HG02970 (cell line): ENCODE measurements around the gene ACTRT3.
"Not testable (repeated sequence)": the region's sequence is repeated elsewhere in the genome, so short reads cannot be mapped to it uniquely, and the experiment has no call there.

Experiments
- ATAC-seq: cut with Tn5 transposase; IDR thresholded peaks from one replicate; pipeline ENCODE4 v1.9.1; 2021; ENCODE audit warnings: mild to moderate bottlenecking, moderate library complexity, moderate number of reproducible peaks; ENCODE audit not compliant: unreplicated experiment, low FRiP score

The ACTRT3 gene

DNA sequence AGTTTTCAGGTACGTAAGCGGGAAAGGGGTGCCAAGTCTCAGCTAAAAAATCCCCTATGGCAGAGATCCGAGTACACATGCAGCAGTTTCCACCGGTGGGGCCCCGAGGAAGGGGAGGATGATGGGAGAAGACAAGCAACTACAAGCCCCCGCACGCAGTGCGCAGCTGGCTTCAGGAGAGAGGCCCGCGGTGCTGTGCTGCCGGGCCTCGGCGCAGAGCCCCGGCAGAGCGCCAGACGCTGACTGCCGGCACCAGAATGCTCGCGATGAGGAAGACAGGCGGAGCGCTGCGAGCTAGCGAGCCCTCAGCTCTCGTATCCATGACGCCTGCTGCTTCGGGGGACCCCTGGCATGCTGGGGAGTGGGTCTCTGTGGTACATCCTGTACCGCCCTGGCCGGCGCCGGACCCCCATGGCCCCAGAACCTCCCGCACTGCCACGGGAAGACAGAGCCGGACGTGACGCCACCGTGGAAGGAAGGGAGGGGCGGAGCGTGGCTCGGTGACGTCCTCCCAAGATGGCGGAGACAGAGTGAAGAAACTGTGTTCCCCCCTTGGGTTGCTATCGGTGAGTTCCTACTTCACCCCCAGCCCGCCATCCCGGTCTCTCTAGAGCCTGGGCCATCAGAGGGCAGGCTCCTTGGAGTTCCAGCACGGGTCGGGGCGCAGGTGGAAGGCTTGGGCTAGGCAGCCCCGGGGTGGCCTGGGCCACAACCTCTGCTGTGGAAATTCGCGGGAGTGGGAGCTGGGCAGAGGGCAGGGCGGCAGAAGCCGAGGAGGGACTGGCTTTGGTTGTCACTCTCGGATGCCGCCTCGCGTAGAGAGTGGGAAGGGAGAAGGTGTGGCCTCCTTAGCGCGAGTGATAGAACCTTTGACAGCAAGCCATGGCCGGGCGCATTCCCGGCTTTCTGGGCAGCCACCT lies 3.8 kb upstream of the ACTRT3 start, which contains the start of gene MYNN:
MYNN (plus strand) TSS at position 500 of the 920 bp plus-strand sequence. CDS start 900 bp downstream, outside the sequence.
- ATAC-seq, result peak; percentile 78

DNA sequence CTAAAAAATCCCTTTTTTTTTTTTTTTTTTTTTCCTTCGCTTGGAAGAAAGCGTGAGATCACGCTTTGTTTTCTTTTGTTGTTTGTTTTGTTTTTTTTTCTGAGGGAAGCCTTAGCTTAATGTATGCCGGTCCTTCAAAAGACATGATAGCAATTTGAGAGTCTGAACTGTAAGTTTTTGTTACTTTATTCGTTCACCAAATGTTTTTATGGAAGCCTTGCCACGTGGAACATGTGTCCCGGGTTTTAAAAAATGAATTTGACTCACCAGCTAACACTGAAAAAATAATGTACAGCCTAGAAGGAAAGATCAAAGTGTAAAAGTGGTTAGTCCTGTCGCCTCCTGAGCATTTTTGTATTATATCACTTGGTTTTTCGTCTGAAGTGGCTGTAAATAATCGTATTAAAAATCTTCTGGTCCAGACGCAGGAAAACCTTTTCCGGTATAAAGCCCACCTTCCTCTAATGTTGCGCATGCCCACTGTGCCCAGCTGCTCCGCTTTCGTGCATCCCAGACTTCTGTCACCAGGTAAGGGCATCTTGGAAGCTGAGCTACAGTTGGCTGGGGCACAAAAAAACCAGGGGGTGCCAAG lies 3.0 kb upstream of the ACTRT3 start:
- peak; percentile 16 for ATAC-seq

DNA sequence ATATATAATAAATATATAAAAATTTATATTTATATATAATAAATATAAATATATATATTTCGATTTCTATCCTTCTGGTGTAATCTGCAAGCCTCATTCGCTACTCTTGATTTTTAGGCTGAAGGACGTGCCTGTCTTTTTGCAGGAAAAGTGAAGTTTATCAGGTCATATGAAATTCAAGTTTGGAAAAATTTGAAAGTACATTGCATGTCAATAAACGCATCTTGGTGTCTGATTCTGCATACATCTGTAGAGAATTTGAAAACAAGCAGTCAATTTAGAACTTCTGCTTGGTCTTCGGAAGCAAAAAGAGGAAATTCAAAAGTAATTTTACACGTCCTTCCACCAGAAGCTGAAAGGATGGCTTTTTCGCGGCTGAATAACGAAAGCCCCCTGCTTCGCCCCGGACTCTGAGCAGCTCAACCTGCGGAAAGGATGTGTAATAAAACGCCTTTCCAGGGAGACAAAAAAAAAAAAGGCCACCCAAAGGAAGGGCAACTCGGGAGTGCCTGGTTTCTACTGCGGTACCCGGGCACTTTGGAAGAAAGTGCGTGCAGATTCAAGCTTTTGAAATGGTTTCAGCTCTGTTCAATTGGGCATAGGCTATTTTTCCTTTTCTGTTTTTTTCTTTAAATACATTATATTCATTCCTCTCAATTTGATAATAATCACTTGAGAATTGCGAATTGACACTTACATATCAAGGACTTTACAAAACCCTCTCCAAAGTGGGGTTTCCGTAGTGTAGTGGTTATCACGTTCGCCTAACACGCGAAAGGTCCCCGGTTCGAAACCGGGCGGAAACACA lies 2.3 kb upstream of the ACTRT3 start:
- no peak for ATAC-seq

DNA sequence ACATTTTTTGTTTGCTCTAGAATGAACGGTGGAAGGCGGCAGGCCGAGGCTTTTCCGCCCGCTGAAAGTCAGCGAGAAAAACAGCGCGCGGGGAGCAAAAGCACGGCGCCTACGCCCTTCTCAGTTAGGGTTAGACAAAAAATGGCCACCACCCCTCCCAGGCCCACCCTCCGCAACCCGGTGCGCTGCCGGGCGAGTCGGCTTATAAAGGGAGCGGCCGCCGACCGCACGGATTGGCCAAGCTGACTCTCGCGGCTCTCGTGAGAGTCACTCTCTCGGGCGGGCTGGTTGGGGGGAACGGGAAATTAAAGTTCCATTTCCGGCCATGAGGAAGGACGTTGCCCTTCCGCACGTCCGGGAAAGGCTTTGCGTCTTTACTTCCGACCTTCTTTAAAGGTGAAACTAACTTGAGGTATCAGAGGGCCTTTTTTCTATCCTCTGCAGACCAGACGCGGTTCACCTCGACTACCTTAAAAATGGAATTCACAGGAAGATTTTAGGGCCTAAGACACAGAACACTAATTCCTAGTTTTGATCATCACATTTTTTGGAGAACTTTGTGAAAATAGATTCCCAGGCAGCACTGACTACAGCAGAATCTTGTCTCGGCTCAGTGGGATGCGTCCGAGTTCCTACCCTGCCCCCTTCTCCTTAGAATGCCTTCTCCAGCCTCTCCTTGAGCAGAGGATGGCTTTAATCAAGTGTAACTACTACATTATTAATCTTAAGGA lies 4.3 kb downstream of the ACTRT3 start, which contains the start of gene TERC:
TERC (minus strand) TSS at position 179 of the 731 bp plus-strand sequence.
- ATAC-seq, result peak; percentile 83

DNA sequence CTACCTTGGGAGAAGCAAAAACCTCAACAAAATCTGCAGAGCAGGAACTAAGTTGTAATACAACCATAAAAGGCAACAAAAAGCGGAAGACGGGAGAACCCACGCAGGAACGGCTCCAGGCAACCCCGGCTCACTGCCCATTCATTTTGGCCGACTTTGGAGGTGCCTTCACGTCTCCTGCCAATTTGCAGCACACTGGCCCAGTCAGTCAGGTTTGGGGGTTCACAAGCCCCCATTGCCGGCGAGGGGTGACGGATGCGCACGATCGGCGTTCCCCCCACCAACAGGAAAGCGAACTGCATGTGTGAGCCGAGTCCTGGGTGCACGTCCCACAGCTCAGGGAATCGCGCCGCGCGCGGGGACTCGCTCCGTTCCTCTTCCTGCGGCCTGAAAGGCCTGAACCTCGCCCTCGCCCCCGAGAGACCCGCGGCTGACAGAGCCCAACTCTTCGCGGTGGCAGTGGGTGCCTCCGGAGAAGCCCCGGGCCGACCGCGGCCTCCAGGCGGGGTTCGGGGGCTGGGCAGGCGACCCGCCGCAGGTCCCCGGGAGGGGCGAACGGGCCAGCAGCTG lies 5.0 kb downstream of the ACTRT3 start:
- peak; percentile 15 for ATAC-seq

DNA sequence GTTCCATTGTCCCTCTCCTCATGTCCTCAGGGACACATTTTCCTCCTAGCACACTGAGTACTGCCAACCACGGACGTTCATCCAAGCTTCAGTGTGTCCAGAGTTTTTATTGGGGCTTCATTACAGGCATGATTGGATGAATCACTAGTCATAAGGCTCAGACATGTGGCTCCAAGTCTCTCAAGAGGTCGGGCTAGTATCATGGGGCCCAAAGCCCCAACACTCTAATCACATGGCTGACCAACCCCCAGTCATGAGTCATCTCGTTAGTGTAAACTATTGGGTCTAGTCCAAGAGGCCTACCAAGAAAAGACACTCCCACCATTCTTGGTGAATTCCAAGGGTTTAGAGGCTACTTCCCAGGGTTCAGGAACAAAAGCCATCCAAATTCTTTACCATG lies 8.9 kb downstream of the ACTRT3 start:
- ATAC-seq, result no peak

DNA sequence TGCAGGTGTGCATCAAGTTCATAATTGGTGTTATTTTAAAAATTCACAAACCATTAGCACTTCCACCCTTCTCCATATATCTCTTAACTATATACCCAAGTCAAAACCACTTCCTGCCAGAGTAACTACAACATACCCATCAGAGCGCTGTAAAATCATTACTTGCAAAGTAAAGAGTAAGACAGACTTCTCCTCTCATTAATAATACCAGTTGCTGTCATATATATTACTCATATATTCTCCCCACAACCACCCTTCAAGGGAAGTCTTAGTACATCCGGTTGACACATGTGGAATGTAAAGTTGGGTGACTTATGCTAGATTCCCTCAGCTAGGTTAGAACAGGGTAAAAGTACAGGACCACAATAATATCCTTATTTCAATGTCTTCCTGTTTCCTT lies 10.1 kb downstream of the ACTRT3 start:
- ATAC-seq, result peak; percentile 52

DNA sequence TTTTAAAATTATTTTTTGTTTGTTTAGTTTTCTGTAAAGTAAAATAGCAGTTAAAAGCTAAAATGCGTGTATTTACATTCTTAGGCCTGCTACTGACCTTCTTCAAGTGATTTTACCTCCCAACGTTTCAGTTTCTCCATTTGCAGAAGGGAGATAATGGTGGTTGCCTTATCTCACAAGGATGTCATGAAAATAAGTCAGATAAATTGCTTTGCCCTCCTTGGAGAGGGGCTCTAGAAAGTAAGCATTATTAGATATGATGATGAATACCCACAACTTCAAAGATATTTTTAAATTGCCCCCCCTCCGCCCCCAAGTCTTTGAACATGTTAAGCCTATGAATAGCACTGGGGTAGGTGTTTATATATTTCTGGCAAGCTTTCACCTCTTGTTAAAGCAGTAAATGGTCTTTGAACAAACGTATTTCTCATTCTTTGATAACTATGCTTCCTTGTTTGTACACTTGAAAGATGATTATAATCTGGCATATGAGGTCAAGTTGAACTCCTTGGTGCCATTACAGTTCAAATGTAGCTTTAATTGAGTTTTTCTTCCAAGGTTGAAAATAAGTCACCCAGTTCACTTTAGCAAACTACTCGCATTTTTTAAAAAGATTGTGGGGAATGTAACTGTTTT lies 10.9 kb downstream of the ACTRT3 start:
- no peak for ATAC-seq

DNA sequence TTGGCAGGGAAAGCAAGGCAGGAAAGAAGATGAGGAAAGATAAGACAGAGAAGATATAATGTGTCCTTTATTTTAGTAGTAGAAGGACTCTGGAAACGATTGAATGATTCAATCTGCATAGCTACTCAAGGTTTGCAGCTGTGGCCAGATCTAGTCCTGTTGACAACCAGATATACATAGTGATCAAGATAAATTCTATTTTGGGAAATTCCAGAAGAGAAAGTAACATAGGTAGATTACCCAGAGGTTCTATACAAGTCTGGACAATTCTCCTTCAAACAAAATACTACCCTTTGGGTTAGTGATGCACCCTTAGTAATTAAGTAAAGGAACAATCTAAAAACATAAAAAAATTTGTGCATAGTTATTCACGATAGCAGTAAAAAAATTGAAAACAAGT lies 13.9 kb downstream of the ACTRT3 start:
- no peak for ATAC-seq

DNA sequence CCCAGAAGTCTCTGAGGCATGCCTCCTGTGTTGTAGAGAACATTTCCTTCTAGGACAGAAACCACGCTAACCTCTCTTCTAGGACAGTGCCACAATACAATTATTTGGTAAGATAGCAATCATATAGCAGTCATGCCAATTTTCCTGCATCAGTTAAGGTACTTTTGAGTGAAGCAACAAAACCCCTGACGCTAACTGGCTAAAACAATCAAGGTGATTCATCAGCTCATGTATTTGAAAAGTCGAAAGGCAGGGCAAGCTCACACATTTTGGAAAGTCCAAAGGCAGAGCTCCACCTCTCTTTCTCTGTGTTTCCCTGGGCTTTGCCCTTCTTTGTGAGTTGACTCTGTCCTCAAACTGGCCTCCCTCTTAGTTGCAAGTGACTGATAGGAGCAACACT lies 14.7 kb downstream of the ACTRT3 start:
- no peak for ATAC-seq

DNA sequence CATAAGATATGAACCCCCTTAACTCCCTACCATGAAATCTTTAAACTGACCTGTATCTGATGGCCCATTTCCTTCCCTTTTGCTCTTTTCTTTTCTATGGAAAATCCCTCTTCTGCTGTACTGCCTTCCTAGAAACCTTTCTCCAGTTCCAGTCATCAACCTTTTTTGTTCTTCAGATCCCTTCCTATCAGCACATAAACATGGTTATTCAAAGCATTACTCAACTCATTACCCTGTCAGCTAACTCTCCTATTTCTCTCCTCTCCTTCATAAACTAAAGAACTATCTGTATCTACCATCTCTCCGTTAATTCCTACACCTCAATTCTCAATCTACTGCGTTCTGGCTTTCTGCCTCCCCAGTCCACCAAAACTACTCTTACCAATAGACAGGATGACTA lies 17.5 kb downstream of the ACTRT3 start:
- no peak for ATAC-seq

DNA sequence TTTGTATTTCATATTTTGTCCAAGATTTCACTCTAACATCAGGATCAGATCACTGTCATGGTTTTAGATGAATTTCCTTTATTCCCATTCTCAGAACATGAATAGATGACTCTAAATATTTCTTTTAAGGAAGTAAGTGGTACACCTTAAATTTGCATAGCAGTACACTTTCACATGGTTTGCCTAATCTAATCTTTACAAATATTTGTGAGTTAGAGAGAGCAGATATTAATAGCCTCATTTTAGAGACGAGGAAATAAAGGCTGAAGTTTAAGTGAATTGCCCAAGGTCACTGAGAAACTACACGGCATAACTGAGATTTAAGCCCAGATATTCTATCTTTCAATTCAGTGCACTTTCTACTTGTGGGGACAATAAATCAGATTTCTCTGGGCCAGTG lies 18.7 kb downstream of the ACTRT3 start:
- no peak for ATAC-seq

DNA sequence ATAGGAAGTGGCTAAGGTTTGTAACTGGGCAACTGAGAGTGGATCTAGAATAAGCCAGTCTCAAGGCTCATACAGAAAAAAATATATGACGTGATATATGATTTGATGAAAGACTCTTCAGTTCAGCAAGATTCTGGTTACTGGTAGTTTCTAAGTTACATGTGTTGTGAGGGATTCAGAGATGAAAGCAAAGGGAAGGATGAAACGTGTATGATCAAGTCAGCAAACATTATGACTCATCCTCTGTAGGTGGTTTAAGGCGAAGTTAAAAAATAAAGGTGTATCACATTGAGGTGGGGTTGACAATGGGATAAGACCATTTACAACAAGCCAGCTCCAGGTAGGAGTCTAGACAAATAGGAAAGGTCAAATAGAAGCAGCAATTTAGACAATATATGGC lies 20.7 kb downstream of the ACTRT3 start:
- no peak for ATAC-seq

DNA sequence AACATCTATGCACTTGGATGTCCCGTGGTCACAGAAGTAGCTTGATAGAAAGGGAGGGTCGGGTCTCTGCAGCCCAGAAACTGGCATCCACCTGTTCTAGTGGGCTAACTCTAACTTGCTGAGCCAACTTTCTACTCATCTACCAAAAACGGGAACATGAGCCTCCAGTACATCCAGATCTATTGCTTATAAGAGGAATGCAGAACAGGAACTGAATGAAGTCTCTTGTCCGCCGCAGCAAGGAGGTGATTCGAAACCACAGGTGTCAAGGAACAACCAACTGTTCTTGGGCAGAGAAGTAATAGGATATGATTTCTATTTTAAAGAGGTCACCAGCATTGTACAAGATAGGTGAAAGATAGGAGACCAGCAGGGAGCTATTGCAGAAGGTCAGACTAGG lies 22.4 kb downstream of the ACTRT3 start:
- no peak for ATAC-seq

DNA sequence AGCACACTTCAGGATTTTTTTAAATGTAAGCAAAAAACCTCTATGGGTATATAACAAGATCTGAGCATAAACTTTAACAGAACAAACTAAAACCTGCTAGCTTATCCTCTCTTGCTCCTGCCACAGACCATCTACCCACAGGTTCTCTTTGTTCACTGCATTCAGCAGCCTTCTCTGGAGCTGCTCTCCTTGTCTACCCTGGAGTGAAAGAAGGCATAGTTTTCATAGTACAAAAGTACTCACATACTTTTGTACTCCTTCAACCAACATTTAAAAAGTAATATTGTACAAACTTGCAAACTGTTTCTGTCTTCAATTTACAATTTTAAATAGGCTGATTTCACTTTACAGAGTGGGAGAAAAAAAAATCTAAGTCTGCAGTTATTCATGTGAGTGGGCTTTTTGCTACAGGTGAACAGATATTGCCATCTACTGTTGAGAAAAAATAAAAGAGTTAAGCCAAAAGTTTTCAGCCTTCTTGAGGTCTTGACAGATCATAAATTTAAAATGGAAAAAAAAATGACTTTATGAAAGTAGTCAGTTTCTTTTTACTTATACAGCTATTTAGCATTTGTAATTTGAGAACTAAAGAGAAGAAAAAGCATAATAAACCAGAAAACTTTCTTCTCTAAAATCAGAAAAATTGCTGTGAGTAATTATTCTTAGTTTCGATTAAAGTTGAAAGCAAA lies 24.9 kb downstream of the ACTRT3 start:
- ATAC-seq, result no peak

DNA sequence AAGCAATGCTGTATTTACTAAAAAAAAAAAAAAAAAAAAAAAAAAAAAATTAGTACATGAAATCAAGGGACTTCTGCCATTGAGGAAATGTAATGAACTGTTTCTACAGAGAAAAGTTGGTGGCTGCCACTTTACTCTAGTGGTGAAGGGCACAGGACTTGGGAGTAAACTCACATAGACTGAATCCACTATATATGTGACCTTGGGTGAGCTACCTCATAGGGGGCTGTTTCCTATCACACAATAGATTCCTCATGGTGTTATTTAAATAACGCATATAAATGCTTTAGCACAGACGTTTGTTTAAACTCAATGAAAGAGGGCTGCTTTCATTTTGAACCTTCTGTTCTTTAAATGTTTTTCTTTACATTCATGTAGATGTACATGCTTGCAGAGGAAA lies 30.3 kb downstream of the ACTRT3 start:
- ATAC-seq, result no peak

DNA sequence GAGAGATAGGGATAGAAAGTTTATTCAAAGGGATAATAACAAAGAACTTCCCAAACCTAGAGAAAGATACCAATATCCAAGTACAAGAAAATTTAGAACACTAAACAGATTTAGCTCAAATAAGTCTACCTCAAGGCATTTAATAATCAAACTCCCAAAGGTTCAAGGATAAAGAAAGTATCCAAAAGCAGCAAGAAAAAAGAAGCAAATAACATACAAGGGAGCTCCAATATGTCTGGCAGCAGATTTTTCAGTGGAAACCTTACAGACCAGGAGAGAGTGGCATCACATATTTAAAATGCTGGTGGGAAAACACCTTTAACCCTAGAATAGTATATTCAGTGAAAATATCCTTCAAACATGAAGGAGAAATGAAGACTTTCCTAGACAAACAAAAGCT lies 37.5 kb downstream of the ACTRT3 start:
- ATAC-seq, result not testable (repeated sequence)

DNA sequence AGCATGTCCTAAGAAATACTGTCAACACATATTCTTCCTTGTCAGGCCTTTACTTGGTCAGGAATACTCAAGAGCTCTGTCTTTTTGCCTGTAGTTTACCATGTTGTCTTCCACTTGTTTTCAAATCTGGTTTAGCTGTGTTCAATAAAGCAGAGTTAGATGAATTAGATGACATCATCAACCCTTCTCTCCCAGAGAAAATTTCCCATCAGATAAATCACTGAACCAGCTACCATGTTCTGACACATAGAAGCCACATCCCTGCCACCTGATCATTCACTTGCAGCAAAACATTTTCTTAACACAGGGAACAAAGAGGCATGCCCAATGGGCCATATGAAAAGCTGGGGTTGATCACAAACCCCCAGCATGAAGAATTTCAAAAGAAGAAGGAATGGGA lies 46.6 kb downstream of the ACTRT3 start:
- no peak for ATAC-seq

DNA sequence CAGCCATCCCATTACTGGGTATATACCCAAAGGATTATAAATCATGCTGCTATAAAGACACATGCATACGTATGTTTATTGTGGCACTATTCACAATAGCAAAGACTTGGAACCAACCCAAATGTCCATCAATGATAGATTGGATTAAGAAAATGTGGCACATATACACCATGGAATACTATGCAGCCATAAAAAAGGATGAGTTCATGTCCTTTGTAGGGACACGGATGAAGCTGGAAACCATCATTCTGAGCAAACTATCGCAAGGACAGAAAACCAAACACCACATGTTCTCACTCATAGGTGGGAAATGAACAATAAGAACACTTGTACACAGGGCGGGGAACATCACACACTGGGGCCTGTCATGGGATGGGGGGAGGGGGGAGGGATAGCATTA lies 50.9 kb downstream of the ACTRT3 start:
- ATAC-seq, result not testable (repeated sequence)
